Measurements from ENCODE around the gene CLEC2D.

DNA sequence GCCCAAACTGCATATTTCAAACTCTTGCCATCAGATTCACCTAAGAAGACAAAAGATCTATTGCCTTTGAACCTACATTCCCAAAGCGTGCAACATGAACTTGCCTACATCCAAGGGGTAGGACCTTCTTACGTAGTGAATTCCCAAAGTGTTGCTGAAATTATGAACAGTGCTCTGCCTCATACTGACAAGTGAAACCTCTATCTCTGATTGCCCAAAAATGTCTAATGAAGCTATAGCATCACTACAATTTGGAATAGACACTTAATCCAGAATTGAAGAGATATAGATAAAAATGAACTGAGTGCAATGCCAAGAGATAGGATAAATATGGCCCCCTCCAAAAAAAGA, 31.1 kb downstream of the CLEC2D start:
- no peak for TF ChIP-seq POLR2A (IDR thresholded peaks at IDR 0.05; ENCODE audit: low read depth)
- TF ChIP-seq, protein P1, sequence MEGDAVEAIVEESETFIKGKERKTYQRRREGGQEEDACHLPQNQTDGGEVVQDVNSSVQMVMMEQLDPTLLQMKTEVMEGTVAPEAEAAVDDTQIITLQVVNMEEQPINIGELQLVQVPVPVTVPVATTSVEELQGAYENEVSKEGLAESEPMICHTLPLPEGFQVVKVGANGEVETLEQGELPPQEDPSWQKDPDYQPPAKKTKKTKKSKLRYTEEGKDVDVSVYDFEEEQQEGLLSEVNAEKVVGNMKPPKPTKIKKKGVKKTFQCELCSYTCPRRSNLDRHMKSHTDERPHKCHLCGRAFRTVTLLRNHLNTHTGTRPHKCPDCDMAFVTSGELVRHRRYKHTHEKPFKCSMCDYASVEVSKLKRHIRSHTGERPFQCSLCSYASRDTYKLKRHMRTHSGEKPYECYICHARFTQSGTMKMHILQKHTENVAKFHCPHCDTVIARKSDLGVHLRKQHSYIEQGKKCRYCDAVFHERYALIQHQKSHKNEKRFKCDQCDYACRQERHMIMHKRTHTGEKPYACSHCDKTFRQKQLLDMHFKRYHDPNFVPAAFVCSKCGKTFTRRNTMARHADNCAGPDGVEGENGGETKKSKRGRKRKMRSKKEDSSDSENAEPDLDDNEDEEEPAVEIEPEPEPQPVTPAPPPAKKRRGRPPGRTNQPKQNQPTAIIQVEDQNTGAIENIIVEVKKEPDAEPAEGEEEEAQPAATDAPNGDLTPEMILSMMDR (IDR thresholded peaks at IDR 0.05) = no peak
- no peak for TF ChIP-seq POLR2AphosphoS5 (IDR thresholded peaks at IDR 0.05)
- TF ChIP-seq EP300 (IDR thresholded peaks at IDR 0.05) = no peak

All from esophagus muscularis mucosa (tissue), 4 donors.